Stimulated activated CD8-positive, alpha-beta memory T cell treated with anti-CD3 and anti-CD28 coated beads, Interleukin-7, amount 100 ng/mL, for 48 hours (primary cell): ENCODE results near the gene PYM1.
"Not testable (repeated sequence)": the region's sequence is repeated elsewhere in the genome, so short reads cannot be mapped to it uniquely, and the experiment has no call there.

Experiments
- DNase-seq, 2 donors: peaks; one replicate each; pipeline ENCODE4 v3.0.0-alpha.2; 2020; ENCODE audit warnings: low read depth in 1 of 2; ENCODE audit errors: extremely low read depth in 1 of 2

The PYM1 gene

GRCh38 chr12:55940065-55940732 is 12.5 kb upstream of the PYM1 start:
- DNase-seq, result peak in 1 of 2 donors; percentile 73

DNA sequence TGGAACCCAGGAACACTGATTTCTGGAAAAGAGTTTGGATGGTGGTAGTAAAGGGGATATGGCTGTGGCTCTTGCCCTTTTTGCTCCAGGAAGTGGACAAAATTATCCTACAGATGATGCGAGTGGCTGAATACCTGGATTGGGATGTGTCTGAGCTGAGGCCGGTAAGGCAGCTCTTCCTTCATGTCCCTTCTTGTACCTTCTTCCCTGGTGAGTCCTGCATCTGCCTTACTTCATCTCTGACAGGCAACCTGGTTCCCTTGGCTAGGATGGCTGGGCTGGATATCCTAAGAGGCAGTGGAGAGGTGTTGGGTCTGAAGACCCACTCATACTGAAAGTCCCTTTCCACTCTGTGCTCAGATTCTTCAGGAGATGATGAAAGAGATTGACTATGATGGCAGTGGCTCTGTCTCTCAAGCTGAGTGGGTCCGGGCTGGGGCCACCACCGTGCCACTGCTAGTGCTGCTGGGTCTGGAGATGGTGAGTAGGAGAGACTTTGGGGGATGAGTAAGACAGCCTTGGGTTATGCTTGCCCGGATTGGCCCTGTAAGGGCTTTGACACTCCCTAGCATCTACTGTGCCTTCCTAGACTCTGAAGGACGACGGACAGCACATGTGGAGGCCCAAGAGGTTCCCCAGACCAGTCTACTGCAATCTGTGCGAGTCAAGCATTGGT is 11.3 kb upstream of the PYM1 start:
- DNase-seq, result no peak

DNA sequence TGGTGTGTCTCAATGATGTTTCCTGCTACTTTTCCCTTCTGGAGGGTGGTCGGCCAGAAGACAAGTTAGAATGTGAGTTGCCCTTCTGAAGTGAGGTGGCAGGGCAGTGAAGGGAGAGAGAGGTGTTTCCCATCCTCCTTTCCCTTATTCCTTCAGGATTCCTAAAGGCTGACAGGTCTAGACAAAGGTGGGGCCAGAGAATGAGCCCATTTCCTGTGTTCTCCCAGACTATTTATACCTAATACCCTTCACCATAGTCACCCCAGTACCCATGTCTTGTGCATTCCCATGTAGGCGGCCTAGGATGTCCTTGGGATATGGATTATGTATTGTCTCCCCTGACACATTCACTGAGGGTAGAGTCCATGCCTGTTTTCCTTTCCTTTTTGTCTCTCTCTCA is 10.3 kb upstream of the PYM1 start:
- no peak for DNase-seq

DNA sequence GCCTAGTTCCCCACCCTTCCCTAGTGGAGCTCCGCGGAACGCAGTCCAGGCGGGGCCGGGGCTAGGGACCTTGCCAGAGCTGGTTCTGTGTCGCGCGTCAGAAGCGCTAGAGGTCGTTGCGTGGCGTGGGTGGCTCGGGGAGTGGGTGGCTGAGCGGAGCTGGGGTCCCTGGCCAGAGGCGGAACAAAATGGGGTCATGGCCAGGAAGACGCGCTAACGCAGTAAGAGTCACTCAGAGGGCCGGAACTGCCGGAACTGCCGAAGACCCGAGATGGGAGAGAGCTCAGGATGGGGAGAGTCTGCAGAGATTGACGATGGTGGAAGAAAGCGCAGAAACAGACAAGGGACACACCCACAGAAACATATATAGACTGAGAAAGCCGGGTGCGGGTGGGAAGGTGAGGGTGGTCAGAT is 8.1 kb upstream of the PYM1 start:
- DNase-seq, result no peak

GRCh38 chr12:55934773-55935172 is 7.1 kb upstream of the PYM1 start:
- no peak for DNase-seq

GRCh38 chr12:55933799-55934742 is 6.4 kb upstream of the PYM1 start:
- DNase-seq, result no peak

- no peak for DNase-seq
Observed at GRCh38 chr12:55933169-55933798, 5.6 kb upstream of the PYM1 start.

- DNase-seq, result no peak
Observed at GRCh38 chr12:55932551-55932910, 4.8 kb upstream of the PYM1 start.

DNA sequence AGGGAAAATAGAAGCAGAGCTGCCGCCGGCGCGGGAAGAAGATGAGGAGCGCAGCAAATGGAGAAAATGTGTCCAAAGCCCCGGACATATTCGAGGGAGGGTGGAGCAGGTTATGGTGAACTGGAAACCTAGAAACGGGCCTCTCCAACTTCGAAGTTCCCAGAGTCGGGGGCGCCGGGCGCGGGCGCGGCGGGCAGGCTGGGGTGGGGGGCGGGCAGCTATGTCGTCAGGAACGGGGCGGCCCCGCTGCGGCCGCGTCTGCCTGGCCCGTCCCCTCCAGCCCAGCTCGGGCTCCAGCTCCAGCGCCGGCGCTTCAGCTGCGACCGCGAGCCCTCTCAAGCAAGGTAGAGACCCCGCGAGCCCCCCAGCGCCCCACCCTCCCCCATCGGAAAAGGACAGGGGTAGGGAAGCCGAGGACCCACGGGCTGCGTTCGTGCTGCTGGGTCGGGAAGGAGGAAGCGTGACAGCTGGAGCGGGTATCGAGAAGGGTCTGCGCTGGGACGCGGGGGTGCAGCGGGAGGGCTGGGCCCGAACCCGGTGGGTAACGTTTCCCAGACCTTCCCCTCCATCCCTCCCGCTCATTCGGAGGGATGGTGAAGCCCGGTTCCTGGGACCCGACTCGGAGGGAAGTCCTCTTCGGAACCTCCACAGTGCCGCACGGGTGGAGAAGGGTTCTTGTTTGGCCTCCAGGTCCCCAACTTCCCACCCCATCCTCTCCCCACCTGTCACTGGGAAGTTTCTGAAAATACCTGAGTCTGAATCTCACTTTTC is 4.3 kb upstream of the PYM1 start:
- no peak for DNase-seq

- DNase-seq, result no peak
Observed at GRCh38 chr12:55931317-55931779, 3.7 kb upstream of the PYM1 start.

- DNase-seq, result peak; percentile 58 to 82
Observed at GRCh38 chr12:55930771-55931316, 3.1 kb upstream of the PYM1 start, which contains the start of gene DGKA. Gene DGKA (plus strand): TSS chr12:55931162. CDS start chr12:55936504, 5,342 bp downstream.

- peak; percentile 72 to 82 for DNase-seq
Observed at GRCh38 chr12:55929306-55929791, 1.7 kb upstream of the PYM1 start.

GRCh38 chr12:55926738-55927587 is 731 bp downstream of the PYM1 start:
- peak; percentile 89 to 93 for DNase-seq

DNA sequence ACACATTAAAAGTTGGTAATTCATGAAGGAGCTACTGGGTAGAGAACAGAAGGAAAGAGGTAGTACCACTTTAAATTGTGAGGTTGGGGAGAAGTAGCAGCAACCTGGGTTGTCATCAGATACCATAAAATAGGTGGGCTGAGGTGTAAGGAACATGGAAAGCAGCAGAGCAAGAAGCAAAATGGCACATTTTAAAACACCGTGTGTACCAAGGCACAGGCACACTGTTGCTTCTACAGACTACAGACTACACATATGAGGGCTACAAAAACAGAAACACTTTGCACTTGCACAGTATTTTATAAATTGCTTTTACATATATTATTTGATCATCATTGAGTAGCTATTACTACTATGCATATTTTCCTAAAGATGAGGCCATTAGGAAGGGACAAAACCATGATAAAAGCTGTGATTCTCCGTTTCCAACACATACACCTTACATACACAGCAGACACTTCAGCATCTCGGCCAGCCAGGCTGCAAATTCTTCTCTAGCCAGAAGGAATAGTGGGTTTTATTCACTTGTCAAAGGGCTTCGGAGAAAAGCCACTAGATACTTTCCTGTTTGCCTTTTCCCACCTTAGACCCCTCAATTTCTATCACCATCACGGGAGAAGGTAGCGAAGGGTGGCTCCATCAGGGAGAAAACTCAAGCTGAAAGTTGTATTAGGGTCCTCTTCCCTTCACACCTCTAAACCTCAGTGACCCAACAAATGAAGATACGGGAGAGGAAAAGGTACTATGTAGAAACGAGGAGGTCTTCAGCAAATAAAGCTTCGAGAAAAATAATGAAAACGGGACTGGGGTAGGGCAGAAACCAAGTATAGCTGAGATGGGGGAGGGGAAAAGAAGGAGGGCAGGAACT is 1.6 kb downstream of the PYM1 start:
- no peak for DNase-seq

- no peak for DNase-seq
Observed at GRCh38 chr12:55925371-55925770, 2.3 kb downstream of the PYM1 start.

GRCh38 chr12:55923648-55924047 is 4.0 kb downstream of the PYM1 start:
- not testable (repeated sequence) for DNase-seq

DNA sequence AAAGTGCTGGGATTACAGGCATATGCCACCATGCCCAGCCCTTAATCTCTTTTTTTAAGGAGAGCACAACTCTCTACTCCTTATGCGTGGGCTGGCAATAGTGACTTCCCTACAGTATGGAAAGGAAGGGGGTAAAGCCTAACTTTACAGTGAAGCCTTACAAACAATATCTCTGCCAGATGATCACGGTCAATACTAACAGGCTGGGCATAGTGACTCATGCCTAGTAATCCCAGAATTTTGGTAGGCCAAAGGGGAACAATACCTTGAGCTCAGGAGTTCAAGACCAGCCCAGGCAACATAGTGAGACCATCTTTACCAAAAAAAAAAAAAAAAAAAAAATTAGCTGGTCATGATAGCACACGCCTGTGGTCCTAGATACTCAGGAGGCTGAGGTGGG is 5.6 kb downstream of the PYM1 start:
- DNase-seq, result no peak

- not testable (repeated sequence) for DNase-seq
Observed at GRCh38 chr12:55919032-55919431, 8.7 kb downstream of the PYM1 start.
